ENCODE measurements around the gene OTOA. TPM values are rescaled to one million over a fixed set of nuclear protein-coding genes. Genes with fewer than 3 reads are reported as not detected.
"Not testable (repeated sequence)": the region's sequence is repeated elsewhere in the genome, so short reads cannot be mapped to it uniquely, and the experiment has no call there.

Gene OTOA
- total and polyA plus RNA-seq, 5 donors: 0.07 TPM; not detected in 4

DNA sequence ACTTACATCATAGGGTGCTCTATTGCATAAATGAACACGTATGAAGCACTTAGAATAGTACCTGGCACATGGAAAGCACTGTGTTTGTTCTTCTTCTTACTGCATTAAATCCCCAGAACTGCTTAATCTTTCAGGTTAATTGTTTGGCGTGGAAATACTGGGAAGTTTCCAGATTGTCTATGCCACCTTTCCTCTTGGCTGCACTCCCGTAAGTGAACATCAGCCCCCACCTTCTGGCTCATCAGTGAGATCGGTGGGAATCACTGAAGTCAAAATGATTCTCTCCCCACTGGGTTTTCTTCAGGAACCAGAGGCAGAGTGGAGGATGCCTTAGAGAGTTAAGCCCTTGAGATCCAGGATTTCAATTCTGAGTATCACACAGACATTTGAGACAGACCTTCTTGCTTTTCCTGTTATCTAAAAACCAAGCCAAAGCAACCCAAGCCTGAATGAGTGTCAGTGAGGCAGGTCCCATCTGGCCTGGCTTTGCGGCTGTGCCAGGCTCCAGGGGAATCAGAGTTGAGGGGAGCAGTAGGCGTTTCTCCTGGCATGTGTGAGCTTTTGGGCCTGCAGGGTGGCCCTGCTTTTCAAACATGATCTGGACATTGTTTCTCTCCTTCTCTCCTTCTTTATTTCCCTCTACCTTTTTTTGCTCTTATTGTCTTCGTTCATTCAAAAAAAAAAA lies 59.1 kb downstream of the OTOA start:
- Histone ChIP-seq H3K27ac (ENCODE audit: low read length) (no peak overlapping the region), H3K4me3 (ENCODE audit: low read length) (no peak overlapping the region), H3K9me3 (ENCODE audit: control insufficient read depth, low read length) (no peaks in the 10 kb centered on the region), H3K4me1 (ENCODE audit: control insufficient read depth, insufficient read depth, low read length) (no peaks in the 10 kb centered on the region), H3K27me3 (ENCODE audit: control insufficient read depth, insufficient read depth) (no peaks in the 10 kb centered on the region)
- DNase-seq: no peak
- intact Hi-C loops (cut with DNase I): no loop called here
- ATAC-seq: no peak
- 65% methylated on average over 7 of the region's 7 CpGs for WGBS

DNA sequence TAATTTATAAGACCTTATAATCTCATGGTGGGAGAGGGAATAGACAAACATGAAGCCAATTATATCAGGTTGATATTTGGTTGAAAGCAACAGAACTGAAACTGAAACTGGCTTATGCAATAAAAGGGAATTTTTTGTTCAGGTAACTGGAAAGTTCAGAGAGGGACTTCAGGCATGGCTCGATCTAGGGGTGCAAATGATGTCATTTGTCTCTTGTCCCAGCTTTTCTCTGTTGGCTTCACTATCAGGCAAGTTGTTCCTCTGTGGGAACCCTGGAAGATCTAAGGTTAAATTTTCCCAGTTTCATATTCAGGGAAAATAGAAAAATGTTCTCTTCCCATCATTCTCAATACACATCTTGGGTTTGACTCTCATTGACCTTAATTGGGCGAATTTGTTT lies 59.8 kb downstream of the OTOA start:
- no peaks in the 10 kb centered on the region for H3K4me1 ChIP-seq (ENCODE audit: control insufficient read depth, insufficient read depth, low read length)
- H3K4me3 ChIP-seq (ENCODE audit: low read length): no peak overlapping the region
- intact Hi-C loops (cut with DNase I): no loop called here
- 74% methylated on average over 2 of the region's 2 CpGs for WGBS
- no peak overlapping the region for H3K27ac ChIP-seq (ENCODE audit: low read length)
- no peaks in the 10 kb centered on the region for H3K9me3 ChIP-seq (ENCODE audit: control insufficient read depth, low read length)
- ATAC-seq (no peak), DNase-seq (no peak)
- H3K27me3 ChIP-seq (ENCODE audit: control insufficient read depth, insufficient read depth): no peaks in the 10 kb centered on the region

- ATAC-seq (no peak), DNase-seq (no peak)
- no peak overlapping the region for H3K27ac ChIP-seq (ENCODE audit: low read length)
- H3K4me3 ChIP-seq (ENCODE audit: low read length): no peak overlapping the region
- 86% methylated on average over 3 of the region's 3 CpGs for WGBS
- no peaks in the 10 kb centered on the region for H3K27me3 ChIP-seq (ENCODE audit: control insufficient read depth, insufficient read depth)
- intact Hi-C loops (cut with DNase I): no loop called here
- H3K4me1 ChIP-seq (ENCODE audit: control insufficient read depth, insufficient read depth, low read length): no peaks in the 10 kb centered on the region
- H3K9me3 ChIP-seq (ENCODE audit: control insufficient read depth, low read length): no peaks in the 10 kb centered on the region
Observed at GRCh38 chr16:21727344-21727743, 63.6 kb downstream of the OTOA start.

DNA sequence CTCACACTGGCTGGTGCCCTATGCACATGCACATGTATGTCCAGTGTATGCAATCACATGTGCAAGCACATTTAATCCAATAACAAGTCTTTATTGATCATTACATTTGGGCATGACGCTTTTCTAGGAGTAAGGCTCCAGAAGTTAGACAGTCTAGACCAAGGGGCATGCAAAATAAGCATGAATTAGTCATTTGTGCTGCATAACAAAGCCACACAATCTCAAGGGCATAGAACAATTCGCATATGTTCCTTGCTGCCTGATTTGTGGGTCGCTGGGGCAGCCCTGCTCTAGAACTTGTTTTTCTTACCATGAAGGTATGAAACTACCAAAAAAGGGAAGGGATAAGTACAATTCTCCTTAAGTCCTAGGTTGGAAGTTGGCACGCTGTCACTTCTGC lies 67.5 kb downstream of the OTOA start:
- ATAC-seq; H3K27ac ChIP-seq (ENCODE audit: low read length); H3K4me1 ChIP-seq (ENCODE audit: control insufficient read depth, insufficient read depth, low read length); DNase-seq; H3K27me3 ChIP-seq (ENCODE audit: control insufficient read depth, insufficient read depth); H3K9me3 ChIP-seq (ENCODE audit: control insufficient read depth, low read length); H3K4me3 ChIP-seq (ENCODE audit: low read length); intact Hi-C loops (cut with DNase I): not testable (repeated sequence)
- WGBS: 75% methylated on average over 4 of the region's 4 CpGs

DNA sequence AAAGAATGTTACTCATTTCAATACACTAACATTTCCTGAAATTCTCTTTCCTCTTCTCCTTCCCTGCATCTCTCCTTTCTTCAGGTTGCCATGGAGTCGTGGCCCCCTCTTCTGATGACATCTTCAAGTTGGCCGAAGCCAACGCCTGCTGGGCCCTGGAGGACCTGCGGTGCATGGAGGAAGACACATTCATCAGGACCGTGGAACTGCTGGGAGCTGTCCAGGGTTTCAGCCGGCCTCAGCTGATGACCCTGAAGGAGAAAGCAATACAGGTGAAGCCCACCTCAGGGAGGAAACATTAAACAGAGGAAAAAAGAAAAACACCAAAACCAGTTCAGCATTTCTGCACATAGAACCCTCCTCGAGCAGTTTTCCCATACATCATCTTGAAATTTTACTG lies 76.9 kb downstream of the OTOA start:
- H3K27me3 ChIP-seq (ENCODE audit: control insufficient read depth, insufficient read depth); intact Hi-C loops (cut with DNase I); DNase-seq; H3K27ac ChIP-seq (ENCODE audit: low read length); ATAC-seq; H3K9me3 ChIP-seq (ENCODE audit: control insufficient read depth, low read length); H3K4me3 ChIP-seq (ENCODE audit: low read length); H3K4me1 ChIP-seq (ENCODE audit: control insufficient read depth, insufficient read depth, low read length): not testable (repeated sequence)
- WGBS: no CpG with 5 or more reads among the region's 7 CpGs

- H3K4me3 ChIP-seq (ENCODE audit: low read length); intact Hi-C loops (cut with DNase I); H3K4me1 ChIP-seq (ENCODE audit: control insufficient read depth, insufficient read depth, low read length); H3K9me3 ChIP-seq (ENCODE audit: control insufficient read depth, low read length); H3K27me3 ChIP-seq (ENCODE audit: control insufficient read depth, insufficient read depth); DNase-seq; H3K27ac ChIP-seq (ENCODE audit: low read length): not testable (repeated sequence)
- WGBS: 48% methylated on average over 5 of the region's 12 CpGs
- ATAC-seq: peak in 1 of 2 donors; percentile 44
Observed at GRCh38 chr16:21756192-21757079, 92.7 kb downstream of the OTOA start.

GRCh38 chr16:21757080-21757671 lies 93.4 kb downstream of the OTOA start:
- H3K27me3 ChIP-seq (ENCODE audit: control insufficient read depth, insufficient read depth); intact Hi-C loops (cut with DNase I); H3K27ac ChIP-seq (ENCODE audit: low read length); H3K4me3 ChIP-seq (ENCODE audit: low read length); H3K9me3 ChIP-seq (ENCODE audit: control insufficient read depth, low read length); DNase-seq; H3K4me1 ChIP-seq (ENCODE audit: control insufficient read depth, insufficient read depth, low read length): not testable (repeated sequence)
- 53% methylated on average over 3 of the region's 31 CpGs for WGBS
- ATAC-seq: peak; percentile 92 to 96

- 92% methylated on average over 1 of the region's 2 CpGs for WGBS
- H3K4me1 ChIP-seq (ENCODE audit: control insufficient read depth, insufficient read depth, low read length); intact Hi-C loops (cut with DNase I); H3K27me3 ChIP-seq (ENCODE audit: control insufficient read depth, insufficient read depth); ATAC-seq; H3K27ac ChIP-seq (ENCODE audit: low read length); H3K4me3 ChIP-seq (ENCODE audit: low read length); DNase-seq; H3K9me3 ChIP-seq (ENCODE audit: control insufficient read depth, low read length): not testable (repeated sequence)
Observed at GRCh38 chr16:21768280-21768679, 104.5 kb downstream of the OTOA start.

GRCh38 chr16:21768810-21769209 lies 105.0 kb downstream of the OTOA start:
- intact Hi-C loops (cut with DNase I); H3K27me3 ChIP-seq (ENCODE audit: control insufficient read depth, insufficient read depth); H3K27ac ChIP-seq (ENCODE audit: low read length); H3K4me3 ChIP-seq (ENCODE audit: low read length); ATAC-seq; DNase-seq; H3K9me3 ChIP-seq (ENCODE audit: control insufficient read depth, low read length); H3K4me1 ChIP-seq (ENCODE audit: control insufficient read depth, insufficient read depth, low read length): not testable (repeated sequence)
- no CpG with 5 or more reads among the region's 5 CpGs for WGBS

DNA sequence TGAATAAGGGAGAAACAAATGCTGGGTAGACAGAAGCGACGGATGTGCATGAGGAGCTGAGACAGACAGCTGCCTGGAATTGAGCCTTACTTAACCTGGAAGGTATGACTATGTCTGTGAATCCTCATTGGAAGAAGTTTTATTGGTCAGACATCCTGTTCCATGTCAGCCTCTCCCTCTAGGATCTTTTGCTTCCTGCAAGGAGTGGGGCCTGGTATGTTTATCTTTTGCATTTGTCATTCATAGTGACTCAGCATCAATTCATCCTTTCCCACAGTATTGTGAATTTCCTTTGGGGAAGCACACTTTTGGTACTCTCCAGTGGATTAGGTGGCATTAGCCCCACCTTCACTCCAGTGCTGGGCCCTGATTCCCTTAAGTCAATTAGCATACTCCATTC lies 105.5 kb downstream of the OTOA start:
- 92% methylated on average over 2 of the region's 2 CpGs for WGBS
- intact Hi-C loops (cut with DNase I); H3K4me3 ChIP-seq (ENCODE audit: low read length); H3K4me1 ChIP-seq (ENCODE audit: control insufficient read depth, insufficient read depth, low read length); DNase-seq; ATAC-seq; H3K27me3 ChIP-seq (ENCODE audit: control insufficient read depth, insufficient read depth); H3K27ac ChIP-seq (ENCODE audit: low read length); H3K9me3 ChIP-seq (ENCODE audit: control insufficient read depth, low read length): not testable (repeated sequence)

DNA sequence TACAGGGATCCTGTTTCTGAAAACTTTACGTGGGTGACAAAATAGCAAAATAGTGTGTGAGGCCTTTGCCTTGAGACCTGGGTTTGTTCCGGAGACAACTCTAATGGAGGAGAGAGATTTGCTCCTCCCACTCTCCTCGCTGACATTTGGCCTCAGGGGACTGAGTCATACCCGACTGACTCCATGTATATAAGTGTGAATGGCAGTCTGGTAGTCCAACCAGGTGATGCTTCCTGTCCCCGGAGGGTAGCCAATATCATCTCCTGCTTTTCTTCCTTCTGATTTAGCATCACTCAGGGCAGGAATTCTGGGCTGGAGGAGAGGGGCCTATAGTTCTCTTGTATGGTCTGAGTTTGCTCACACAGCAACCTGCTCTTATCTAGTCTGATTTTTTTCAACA lies 106.8 kb downstream of the OTOA start:
- DNase-seq; H3K27me3 ChIP-seq (ENCODE audit: control insufficient read depth, insufficient read depth); ATAC-seq; H3K4me3 ChIP-seq (ENCODE audit: low read length); H3K4me1 ChIP-seq (ENCODE audit: control insufficient read depth, insufficient read depth, low read length); H3K9me3 ChIP-seq (ENCODE audit: control insufficient read depth, low read length); H3K27ac ChIP-seq (ENCODE audit: low read length); intact Hi-C loops (cut with DNase I): not testable (repeated sequence)
- 90% methylated on average over 1 of the region's 5 CpGs for WGBS

All from right cardiac atrium (tissue), 5 donors.